HEK293 (cell line): ENCODE measurements around the gene KIF25.

Source experiments
- CTCF ChIA-PET: fragments of 350-600 bp; formaldehyde crosslinking; extraction: SDS; loops from one replicate; lab custom pipeline; 2021; ENCODE audit warnings: antibody characterized with exemption; lab: Yijun Ruan, JAX
- POLR2A ChIA-PET: fragments of 300-600 bp; formaldehyde crosslinking; extraction: SDS; loops from one replicate; lab custom pipeline; 2020; ENCODE audit warnings: antibody characterized with exemption, inconsistent platforms; lab: Yijun Ruan, JAX
- H3K27ac ChIP-seq: fragments of 200-500 bp; sonication (Bioruptor generic); 2 replicates; pipeline ENCODE4 v1.5.1; 2014; ENCODE audit warnings: low read depth, low read length, control low read depth, inconsistent platforms; ENCODE audit errors: extremely low read depth
- H3K36me3 ChIP-seq, 2 experiments: fragments of 200-500 bp in 1 of 2; sonication (Bioruptor generic) in 1 of 2; 1 replicate in 1 of 2; 2 replicates in 1 of 2; pipeline ENCODE4 v1.5.1; 2014 to 2017; ENCODE audit warnings: inconsistent platforms in 2 of 2, low read length in 2 of 2; ENCODE audit not compliant: control insufficient read depth in 2 of 2, insufficient read depth in 1 of 2
- H3K4me1 ChIP-seq: fragments of 200-500 bp; sonication (Bioruptor generic); 2 replicates; pipeline ENCODE4 v1.5.1; 2014; ENCODE audit warnings: mild to moderate bottlenecking, low read length, inconsistent platforms; ENCODE audit not compliant: control insufficient read depth, insufficient read depth
- H3K4me3 ChIP-seq: 2 replicates; pipeline ENCODE4 v1.5.1; 2011; ENCODE audit warnings: low read depth, mild to moderate bottlenecking, control low read depth, low read length, moderate library complexity
- H3K9me3 ChIP-seq: fragments of 200-500 bp; sonication (Bioruptor generic); 2 replicates; pipeline ENCODE4 v1.5.1; 2014; ENCODE audit warnings: low read depth, low read length, inconsistent platforms; ENCODE audit not compliant: control insufficient read depth, insufficient read depth
- ATF2 ChIP-seq: fragments of 450-650 bp; formaldehyde crosslinking; IDR thresholded peaks from 2 replicates; pipeline ENCODE4 v1.5.1; 2016; ENCODE audit warnings: missing biosample characterization, missing genetic modification characterization, low read depth
- BCL11A ChIP-seq: fragments of 450-650 bp; formaldehyde crosslinking; IDR thresholded peaks from 2 replicates; pipeline ENCODE4 v1.5.1; 2016; ENCODE audit warnings: low read depth, missing biosample characterization, missing genetic modification characterization
- CTCF ChIP-seq: fragments of 450-650 bp; formaldehyde crosslinking; IDR thresholded peaks from 2 replicates; pipeline ENCODE4 v1.5.1; 2016; ENCODE audit warnings: missing biosample characterization, missing genetic modification characterization
- IKZF3 ChIP-seq: fragments of 450-650 bp; IDR thresholded peaks from 2 replicates; pipeline ENCODE4 v1.5.0; 2018; ENCODE audit warnings: missing biosample characterization, mild to moderate bottlenecking, missing genetic modification characterization, moderate library complexity
- ZBTB26 ChIP-seq: fragments of 450-650 bp; formaldehyde crosslinking; optimal IDR thresholded peaks from 2 replicates; pipeline ENCODE3; 2016; ENCODE audit warnings: missing biosample characterization, mild to moderate bottlenecking, missing genetic modification characterization
- ZBTB44 ChIP-seq: fragments of 450-650 bp; IDR thresholded peaks from 2 replicates; pipeline ENCODE4 v1.5.1; 2018; ENCODE audit warnings: missing biosample characterization, mild to moderate bottlenecking, missing genetic modification characterization
- ZEB2 ChIP-seq: fragments of 450-650 bp; formaldehyde crosslinking; IDR thresholded peaks from 2 replicates; pipeline ENCODE4 v1.5.1; 2016; ENCODE audit warnings: missing biosample characterization, missing genetic modification characterization
- ZFP37 ChIP-seq: fragments of 450-650 bp; formaldehyde crosslinking; IDR thresholded peaks from 2 replicates; pipeline ENCODE4 v1.5.1; 2016; ENCODE audit warnings: missing biosample characterization, missing genetic modification characterization
- ZIC2 ChIP-seq: fragments of 450-650 bp; formaldehyde crosslinking; IDR thresholded peaks from 2 replicates; pipeline ENCODE4 v1.5.1; 2016; ENCODE audit warnings: missing biosample characterization, missing genetic modification characterization
- ZNF140 ChIP-seq: fragments of 450-650 bp; formaldehyde crosslinking; IDR thresholded peaks from 2 replicates; pipeline ENCODE4 v1.5.1; 2016; ENCODE audit warnings: missing biosample characterization, missing genetic modification characterization
- ZNF16 ChIP-seq: fragments of 450-650 bp; formaldehyde crosslinking; IDR thresholded peaks from 2 replicates; pipeline ENCODE4 v1.5.1; 2016; ENCODE audit warnings: low read depth, missing biosample characterization, missing genetic modification characterization
- ZNF18 ChIP-seq: fragments of 450-650 bp; formaldehyde crosslinking; IDR thresholded peaks from 2 replicates; pipeline ENCODE4 v1.5.1; 2016; ENCODE audit warnings: missing biosample characterization, missing genetic modification characterization
- ZNF19 ChIP-seq: fragments of 450-650 bp; formaldehyde crosslinking; IDR thresholded peaks from 2 replicates; pipeline ENCODE4; 2016; ENCODE audit warnings: missing biosample characterization, missing genetic modification characterization, low read depth
- ZNF2 ChIP-seq: fragments of 450-650 bp; formaldehyde crosslinking; IDR thresholded peaks from 2 replicates; pipeline ENCODE4 v1.5.1; 2016; ENCODE audit warnings: missing biosample characterization, missing genetic modification characterization
- ZNF274 ChIP-seq, 2 experiments: fragments of 200-500 bp in 1 of 2; fragments of 450-650 bp in 1 of 2; sonication (Bioruptor generic) in 1 of 2; formaldehyde crosslinking in 1 of 2; IDR thresholded peaks; 2 replicates each; pipeline versions ENCODE4 v1.5.1 to v1.6.1; 2014 to 2016; ENCODE audit warnings: borderline replicate concordance in 1 of 2, inconsistent platforms in 1 of 2, low read length in 1 of 2, missing biosample characterization in 1 of 2, missing genetic modification characterization in 1 of 2
- ZNF366 ChIP-seq: fragments of 450-650 bp; formaldehyde crosslinking; conservative IDR thresholded peaks from 2 replicates; pipeline ENCODE4 v1.5.1; 2016; ENCODE audit warnings: missing biosample characterization, missing genetic modification characterization
- ZNF394 ChIP-seq: fragments of 450-650 bp; formaldehyde crosslinking; IDR thresholded peaks from 2 replicates; pipeline ENCODE4 v1.5.1; 2016; ENCODE audit warnings: missing biosample characterization, missing genetic modification characterization, mild to moderate bottlenecking, moderate library complexity, borderline replicate concordance
- ZNF561 ChIP-seq: fragments of 450-650 bp; IDR thresholded peaks from 2 replicates; pipeline ENCODE4 v1.5.1; 2018; ENCODE audit warnings: missing biosample characterization, missing genetic modification characterization, borderline replicate concordance
- ZNF626 ChIP-seq: fragments of 450-650 bp; sonication (Bioruptor Pico); formaldehyde crosslinking; IDR thresholded peaks from 2 replicates; pipeline ENCODE4 v1.5.1; 2018; ENCODE audit warnings: missing biosample characterization, missing genetic modification characterization, inconsistent platforms
- ZNF707 ChIP-seq: fragments of 450-650 bp; formaldehyde crosslinking; IDR thresholded peaks from 2 replicates; pipeline ENCODE4 v1.5.1; 2016; ENCODE audit warnings: missing biosample characterization, missing genetic modification characterization
- ZNF777 ChIP-seq: fragments of 450-650 bp; formaldehyde crosslinking; IDR thresholded peaks from 2 replicates; pipeline ENCODE4 v1.5.1; 2017; ENCODE audit warnings: missing biosample characterization, missing genetic modification characterization, borderline replicate concordance
- ZNF785 ChIP-seq: fragments of 450-650 bp; formaldehyde crosslinking; IDR thresholded peaks from 2 replicates; pipeline ENCODE4 v1.5.1; 2016; ENCODE audit warnings: missing biosample characterization, missing genetic modification characterization

KIF25 gene

GRCh38 chr6:168072730-168073129 is 75.3 kb downstream of the KIF25 start (continued):
- no peak for TF ChIP-seq ZNF785
- no peak for TF ChIP-seq ZIC2 (tag by site-specific recombination)

DNA sequence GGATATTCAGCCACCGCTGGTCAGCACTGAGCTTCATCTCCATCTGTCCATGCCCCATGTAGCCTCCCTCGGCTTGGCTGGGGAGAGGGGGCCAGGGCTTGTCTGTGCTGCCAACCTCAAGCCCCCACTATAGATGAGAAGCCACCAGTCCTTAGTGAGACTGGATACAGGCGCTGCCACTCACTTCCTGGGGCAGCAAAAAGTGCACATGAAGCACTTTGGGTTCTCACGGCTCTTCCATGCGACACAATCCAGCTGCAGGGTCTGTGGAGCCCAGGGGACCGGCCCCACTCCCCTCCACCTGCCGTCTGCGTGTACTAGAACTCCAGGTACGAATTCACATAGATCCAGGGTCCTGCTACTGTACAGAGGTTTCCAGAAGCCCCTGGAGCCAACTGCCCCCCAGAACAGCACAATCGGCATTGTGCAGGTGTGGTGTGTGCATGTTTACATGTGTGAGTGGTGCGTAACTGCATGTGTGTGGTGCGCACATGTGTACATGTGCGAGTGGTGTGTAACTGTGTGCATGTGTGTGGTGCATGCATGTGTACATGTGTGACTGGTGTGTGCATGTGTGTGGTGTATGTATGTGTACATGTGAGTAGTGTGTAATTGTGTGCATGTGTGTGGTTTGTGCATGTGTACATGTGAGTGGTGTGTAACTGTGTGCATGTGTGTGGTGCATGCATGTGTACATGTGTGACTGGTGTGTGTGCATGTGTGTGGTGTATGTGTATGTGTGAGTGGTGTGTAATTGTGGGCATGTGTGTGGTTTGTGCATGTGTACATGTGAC is 76.7 kb downstream of the KIF25 start:
- ChIA-PET POLR2A (no interaction called here), CTCF (no interaction called here)
- H3K9me3 ChIP-seq, result no peaks in the 10 kb centered on the region
- TF ChIP-seq ZBTB26 (tag by site-specific recombination), result peak; percentile 11
- TF ChIP-seq ZNF140 (tag by site-specific recombination), result no peak
- no peak for TF ChIP-seq BCL11A (tag by site-specific recombination)
- TF ChIP-seq CTCF (tag by site-specific recombination), result no peak
- TF ChIP-seq ZNF18 (tag by site-specific recombination), result peak; percentile 91
- no peak for TF ChIP-seq ZNF2 (tag by site-specific recombination)
- no peak for TF ChIP-seq ZNF561 (tag by site-specific recombination)
- no peaks in the 10 kb centered on the region for H3K4me1 ChIP-seq
- no peak overlapping the region for H3K27ac ChIP-seq
- H3K4me3 ChIP-seq, result no peak overlapping the region
- no peaks in the 10 kb centered on the region for H3K36me3 ChIP-seq

- ChIA-PET CTCF (no interaction called here), POLR2A (no interaction called here)
- Histone ChIP-seq H3K9me3 (no peaks in the 10 kb centered on the region), H3K27ac (no peak overlapping the region), H3K4me1 (no peaks in the 10 kb centered on the region), H3K4me3 (no peak overlapping the region), H3K36me3 (no peaks in the 10 kb centered on the region)
- TF ChIP-seq ZNF274 (IDR thresholded peaks at IDR 0.05; ENCODE audit: low read length), result no peak
- no peak for TF ChIP-seq ZNF274 (tag by site-specific recombination; IDR thresholded peaks at IDR 0.05; ENCODE audit: borderline replicate concordance)
- TF ChIP-seq ZNF626 (tag by site-specific recombination), result no peak
- no peak for TF ChIP-seq ZNF16 (tag by site-specific recombination)
- TF ChIP-seq ZNF777 (tag by site-specific recombination), result no peak
- TF ChIP-seq ZNF707 (tag by site-specific recombination), result no peak
- no peak for TF ChIP-seq ZFP37 (tag by site-specific recombination)
- TF ChIP-seq ZNF394 (tag by site-specific recombination), result no peak
- TF ChIP-seq IKZF3, result no peak
- no peak for TF ChIP-seq ZEB2
- no peak for TF ChIP-seq ZBTB44 (tag by site-specific recombination)
- TF ChIP-seq ATF2 (tag by site-specific recombination), result no peak
- no peak for TF ChIP-seq ZNF19 (tag by site-specific recombination)
- TF ChIP-seq ZNF366 (tag by site-specific recombination), result no peak
Measured at GRCh38 chr6:168075216-168075615, 77.7 kb downstream of the KIF25 start.
